Hematopoietic multipotent progenitor cell treated with erythropoietin and hydrocortisone succinate and interleukin-3 and kit ligand, for 6 days (in vitro differentiated cells): Measurements from ENCODE around the gene WDR1.

Experiments used
- DNase-seq: peaks from one replicate; pipeline ENCODE4 v3.0.0-alpha.2; 2015

The WDR1 gene

DNA sequence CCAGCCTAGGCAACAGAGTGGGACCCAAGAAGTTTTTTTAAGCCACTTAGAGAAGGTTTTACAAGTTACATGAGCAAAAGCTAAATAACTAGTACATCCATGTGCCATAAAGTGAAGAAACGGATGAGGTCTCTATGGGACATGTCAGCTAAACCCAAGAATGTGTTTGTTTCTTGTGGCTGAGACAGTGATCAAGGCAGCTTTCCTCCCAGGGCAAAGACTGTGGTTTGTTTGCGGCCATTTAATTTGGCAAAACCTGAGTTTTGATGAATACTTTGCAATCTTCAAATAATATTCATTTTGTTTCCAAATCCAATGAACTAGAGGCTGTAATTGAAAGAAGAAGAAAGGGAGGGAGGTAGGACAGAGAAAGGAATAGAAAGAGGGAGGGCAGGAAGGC lies 50.4 kb downstream of the WDR1 start:
- DNase-seq, result no peak

DNA sequence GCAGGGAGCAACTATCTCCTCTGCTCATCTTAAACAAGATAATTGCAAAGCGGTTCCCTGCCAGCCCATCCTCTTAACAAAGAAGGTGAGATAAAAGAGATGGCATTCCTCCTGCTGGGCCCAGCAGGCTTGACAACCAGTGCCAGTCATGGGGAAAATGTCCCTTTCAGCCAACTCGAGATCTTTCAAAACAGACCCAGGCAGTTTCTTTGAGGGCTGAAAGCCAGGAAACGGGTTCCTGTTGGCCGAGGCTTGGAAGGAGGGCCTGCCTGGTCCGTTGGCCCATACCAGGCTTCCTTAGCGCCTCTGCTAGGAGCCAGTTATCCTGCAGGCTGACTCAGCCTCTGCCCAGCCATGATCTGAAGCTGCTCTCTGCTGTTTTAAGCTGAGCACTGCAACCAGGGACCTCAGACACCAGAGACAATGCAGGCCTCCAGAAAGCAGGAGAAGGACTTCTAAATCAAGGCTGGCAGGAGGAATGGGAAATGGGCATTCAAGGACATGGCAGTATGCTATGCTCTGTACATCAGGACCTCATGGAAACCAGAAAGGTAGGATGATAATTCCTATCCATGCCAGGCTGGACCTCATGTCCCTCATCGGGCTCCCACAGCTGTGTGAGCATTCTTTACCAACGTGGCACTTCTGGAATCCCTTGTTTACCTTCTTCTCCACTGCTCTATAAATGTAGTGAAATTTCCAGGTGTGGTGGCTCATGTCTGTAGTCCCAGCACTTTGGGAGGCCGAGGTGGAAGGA lies 52.9 kb downstream of the WDR1 start:
- DNase-seq, result peak; percentile 57

DNA sequence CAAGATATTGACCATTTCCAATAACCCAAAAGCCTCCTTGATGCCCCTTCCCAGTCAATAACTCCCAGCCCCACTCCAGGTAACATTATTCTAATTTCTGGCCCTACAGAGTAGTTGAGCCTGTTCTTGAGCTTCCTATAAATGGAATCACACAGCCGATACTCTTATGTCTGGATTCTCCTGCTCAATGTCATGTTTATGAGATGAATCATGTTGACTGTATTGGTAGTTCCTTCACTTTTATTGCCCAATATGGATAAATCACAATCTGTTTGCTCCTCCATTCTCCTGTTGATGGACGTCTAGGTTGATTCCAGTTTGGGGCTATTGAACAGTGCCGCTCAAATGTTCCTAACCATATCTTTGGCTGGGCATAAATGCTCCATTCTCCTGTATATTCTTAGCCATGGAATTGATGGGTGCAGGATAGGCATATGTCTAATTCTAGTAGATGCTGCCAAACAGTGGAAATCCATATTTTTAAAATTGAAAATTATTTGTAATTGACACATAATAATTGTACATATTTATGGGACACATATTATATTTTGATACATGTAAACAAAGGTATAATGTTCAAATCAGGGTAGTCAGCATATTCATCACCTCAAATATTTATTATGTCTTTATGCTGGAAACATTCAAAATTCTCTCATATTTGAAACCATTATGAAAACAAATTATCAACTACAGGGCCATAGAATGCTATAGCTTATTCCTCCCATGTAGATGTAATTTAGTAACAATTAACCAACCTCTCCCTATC lies 54.8 kb downstream of the WDR1 start:
- no peak for DNase-seq

DNA sequence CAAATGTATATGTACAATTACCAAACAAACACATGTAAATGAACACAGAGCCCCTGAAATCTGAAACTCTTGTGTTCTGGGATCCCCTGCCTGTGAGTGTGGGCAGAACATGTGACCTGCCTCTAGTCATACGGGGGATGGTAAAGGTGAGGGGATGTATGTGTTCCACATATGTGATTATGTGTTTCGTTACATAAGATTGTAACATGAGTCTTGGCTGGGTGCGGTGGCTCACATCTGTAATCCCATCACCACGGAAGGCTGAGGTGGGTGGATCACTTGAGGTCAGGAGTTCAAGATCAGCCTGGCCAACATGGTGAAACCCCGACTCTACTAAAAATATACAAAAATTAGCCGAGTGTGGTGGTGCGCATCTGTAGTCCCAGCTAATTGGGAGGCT lies 58.2 kb downstream of the WDR1 start:
- no peak for DNase-seq

DNA sequence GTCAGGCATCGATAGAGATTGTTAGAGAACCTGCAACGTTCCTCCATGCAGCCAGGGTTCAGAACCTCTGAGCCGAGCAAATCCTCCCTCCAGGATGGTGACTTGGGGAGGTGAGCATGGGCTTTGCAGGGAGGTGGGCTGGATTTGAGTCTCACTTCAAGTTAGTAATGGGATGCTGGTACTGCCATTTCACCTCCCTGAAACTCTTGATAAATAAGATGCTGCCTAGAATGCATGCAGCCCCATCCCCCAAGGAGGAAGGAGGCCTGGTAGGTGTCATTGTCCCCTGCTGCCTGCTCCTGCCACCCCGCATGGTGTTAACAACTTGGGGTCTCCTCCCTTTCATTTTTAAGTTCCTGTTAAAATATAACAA lies 59.6 kb downstream of the WDR1 start:
- no peak for DNase-seq

DNA sequence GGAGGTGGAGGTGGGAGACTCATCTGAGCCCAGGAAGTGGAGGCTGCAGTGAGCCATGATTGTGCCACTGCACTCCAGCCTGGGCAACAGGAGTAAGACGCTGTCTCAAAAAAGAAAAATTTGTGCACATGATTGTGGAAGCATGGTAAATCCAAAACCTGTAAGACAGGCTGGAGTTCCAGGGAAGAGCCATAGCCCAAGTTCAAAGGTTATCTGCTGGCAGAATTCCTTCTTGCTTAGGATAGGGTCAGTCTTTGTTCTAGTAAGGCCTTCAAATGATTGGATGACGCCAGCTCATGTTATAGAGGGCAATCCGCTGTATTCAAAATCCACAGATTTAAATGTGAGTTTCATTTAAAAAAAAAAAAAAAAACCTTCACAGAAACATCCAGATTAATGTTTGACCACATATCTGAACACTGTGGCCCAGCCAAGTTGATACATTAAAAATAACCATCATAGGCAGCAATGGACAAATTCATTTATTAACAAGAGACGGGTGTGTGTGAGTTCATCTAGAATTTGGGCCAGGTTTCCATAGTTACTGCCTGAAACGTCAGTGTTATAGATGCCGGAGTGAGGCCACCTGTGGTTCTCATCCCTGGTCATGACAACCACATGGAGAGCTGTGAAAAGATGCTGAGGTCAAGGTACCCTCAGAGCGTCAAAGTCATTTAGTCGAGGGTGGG lies 60.1 kb downstream of the WDR1 start:
- no peak for DNase-seq

DNA sequence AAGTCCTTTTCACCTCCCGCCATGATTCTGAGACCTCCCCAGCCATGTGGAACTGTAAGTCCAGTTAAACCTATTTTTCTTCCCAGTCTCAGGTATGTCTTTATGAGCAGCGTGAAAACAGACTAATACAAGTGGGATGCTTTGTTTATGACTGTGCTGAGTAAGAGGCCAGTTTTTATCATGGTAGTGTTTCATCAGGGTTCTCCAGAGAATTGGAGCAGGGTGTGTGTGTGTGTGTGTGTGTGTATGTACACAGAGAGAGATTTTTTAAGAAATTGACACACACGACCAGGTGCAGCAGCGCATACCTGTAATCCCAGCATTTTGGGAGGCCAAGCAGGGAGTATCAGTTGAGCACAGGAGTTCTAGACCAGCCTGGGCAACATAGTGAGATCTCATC lies 60.7 kb downstream of the WDR1 start:
- DNase-seq, result no peak

DNA sequence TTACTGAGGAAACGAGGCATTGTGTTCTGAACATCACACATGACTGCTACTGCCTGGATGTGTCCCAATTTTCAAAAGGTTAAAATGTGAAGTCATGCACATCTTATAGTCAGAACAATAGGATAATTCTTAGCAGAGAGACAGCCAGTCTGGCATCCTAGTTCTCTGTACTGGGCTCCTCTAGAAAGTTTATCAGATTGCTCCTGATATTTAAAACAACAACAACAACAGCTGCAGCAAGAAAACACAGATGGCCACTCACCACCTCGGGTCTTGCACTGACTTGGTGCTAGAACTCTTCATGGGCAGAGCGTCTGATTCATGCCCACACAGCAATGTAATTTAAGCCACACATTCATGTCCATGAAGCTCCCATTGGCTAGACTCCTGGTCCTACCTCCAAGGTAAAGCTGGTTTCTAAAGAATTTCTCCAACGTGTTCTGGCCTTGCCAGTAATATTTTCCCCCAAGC lies 62.0 kb downstream of the WDR1 start:
- DNase-seq, result no peak

DNA sequence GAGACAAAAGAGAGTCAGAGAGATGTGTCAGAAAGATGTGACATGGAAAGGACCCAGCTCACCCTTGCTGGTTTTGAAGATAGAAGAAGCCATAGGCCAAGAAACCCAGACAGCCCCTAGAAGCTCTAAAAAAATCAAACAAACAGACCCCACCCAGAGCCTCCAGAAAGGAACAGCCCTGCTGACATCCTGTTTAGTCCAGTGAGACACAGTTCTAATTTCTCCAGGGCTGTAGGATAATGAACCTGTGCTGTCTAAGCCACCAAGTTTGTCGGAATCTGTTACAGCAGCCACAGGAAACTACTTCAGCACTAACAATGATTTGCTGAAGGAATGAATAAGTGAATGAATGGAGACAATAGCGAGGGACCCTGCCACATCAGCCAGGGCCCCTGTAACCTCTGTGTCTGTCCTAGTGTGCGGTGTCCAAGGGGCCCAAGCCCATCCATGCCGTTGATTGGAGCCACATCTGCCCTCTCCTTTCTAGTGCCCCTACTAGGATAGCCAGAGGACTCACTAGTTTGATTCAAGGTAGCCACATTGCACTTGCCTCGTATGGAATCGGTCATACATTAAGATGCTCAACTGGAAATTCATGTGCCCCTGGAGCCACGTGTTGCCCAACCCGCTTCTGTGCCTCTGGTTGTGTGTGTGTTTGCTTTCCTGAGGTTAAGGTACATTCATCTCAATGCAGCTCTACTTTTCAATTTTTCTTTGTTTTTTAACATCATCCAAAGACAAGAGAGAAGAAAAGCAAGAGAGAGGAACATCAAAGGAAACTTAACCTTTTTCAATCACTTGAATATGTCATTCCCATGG lies 62.8 kb downstream of the WDR1 start:
- no peak for DNase-seq

DNA sequence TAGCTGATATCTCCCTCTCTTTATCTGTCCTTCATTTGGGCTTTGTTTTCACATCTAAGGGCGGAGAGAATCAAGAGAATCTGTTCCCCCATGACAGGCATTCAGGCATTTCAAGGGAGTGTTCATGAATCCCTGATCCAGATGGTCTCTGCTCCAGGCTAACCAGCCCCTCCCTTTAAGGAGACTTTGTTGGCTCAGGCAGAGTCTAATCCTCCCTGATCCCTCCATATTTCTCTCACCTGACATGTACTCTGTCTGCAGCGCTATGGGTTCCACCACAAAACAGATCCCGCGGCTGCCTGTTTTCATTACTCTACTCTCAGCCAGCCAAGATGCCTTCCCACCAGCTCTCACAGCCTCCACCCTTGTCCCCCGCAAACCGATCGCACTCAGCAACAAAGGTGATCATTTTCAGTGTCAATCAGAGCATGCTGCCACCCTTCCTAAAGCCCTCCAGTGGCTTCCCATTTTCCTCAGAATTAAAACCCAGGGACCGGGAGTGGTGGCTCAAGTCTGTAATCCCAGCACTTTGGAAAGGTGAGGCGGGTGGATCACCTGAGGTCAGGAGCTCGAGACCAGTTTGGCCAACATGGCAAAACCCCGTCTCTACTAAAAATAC lies 65.0 kb downstream of the WDR1 start:
- no peak for DNase-seq

DNA sequence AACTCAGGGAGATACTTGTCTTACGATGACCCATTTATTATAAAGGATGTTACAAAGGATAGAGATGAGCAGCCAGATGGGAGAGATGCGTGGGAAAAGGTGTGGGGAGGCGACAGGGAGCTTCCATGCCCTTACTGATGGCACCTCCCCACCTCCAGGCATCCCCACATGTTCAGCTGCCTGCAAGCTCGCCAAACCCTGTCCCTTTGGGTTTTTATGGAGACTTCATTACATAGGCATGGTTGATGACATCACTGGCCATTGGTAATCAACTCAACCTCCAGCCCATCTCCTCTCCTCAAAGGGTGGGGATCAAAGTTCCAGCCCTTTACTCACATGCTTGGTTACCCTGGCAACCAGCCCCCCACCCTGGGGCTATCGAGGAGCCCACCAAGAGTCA lies 65.9 kb downstream of the WDR1 start:
- DNase-seq, result no peak

DNA sequence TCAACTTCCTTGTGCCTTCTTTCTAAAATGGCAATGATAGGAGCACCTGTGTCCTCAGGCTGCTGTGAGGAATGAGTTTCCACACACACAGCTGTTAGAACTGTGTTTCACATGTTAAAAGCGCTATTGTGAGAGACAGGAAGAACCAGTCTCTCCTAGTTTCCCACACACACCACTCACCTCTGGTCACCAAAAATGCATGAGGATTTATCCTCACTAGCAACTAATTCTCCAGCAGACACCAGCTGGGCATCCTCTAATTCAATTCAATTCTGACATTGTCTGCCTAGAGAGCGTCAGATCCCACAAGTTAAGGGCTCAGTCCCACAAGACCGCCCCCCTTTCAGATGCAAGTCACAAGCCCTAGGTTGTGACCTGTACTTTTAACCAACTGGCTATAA lies 66.3 kb downstream of the WDR1 start:
- DNase-seq, result no peak

DNA sequence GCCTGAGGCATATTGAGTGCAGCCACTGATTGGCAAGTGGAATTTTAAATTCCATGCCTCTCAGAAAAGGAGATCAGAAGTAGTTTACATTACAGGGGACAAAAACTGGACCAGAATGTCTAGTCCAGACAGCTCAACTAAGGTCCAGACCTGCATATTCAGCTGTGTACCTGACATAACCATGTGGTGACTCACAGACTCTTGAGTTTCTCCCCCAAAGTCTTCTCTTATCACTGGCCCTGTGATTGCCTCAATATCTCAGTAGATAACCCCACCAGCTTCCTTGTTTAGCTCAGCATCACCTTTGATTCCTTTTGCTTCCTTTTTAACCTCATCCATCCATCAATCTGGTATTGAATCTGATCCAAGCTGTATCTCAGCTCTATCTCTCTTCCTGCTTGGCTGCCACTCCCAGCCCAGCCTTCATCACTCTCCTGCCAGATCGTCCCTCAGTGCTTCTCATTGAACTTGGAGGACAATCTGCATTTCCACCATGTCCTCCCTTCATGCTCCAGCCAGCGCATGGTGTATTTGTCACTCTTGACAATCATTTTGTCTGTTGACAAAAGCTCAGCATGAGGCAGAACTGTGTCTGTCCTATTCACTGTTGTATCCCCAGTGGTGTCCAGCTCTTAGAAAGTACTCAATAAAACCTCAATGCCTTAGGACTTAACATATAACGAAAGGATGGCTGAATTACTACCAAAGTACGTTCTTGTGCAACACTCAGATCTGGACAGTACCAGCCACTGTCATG lies 67.5 kb downstream of the WDR1 start:
- DNase-seq, result peak; percentile 20

DNA sequence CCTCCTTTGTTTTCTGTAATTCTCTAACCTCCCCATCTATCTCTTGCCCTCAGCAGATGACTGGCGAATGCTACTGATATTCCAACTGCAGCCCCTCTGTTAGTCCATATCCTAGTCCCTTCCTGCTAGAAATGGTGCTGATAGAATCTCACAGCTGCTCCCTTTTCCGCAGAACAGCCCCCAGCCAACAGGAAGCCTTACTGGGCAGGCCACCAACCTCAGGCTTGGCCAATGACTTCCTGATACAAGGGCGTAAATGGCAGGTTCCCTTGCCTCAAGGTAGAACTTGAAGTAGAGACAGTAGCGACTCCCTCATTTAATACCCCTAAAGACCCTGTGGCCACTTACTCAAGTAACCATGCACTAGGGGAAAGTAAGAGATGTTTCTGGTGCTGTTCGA lies 68.6 kb downstream of the WDR1 start:
- DNase-seq, result peak; percentile 31

DNA sequence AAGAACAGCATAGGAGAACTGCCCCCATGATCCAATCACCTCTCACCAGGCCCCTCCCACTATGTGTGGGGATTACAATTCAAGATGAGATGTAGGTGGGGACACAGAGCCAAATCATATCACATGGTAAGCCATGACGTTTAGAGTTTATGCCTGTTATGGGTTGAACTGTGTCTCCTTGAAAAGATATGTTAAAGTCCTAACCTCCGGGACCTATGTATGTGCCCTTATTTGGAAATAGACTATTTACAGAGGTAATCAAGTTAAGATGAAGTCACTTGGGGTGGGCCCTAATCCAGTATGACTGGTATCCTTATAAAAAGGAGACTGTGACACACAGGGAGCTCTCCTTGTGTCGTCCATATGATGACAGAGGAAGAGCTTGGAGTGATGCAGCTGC lies 70.1 kb downstream of the WDR1 start:
- DNase-seq, result no peak

DNA sequence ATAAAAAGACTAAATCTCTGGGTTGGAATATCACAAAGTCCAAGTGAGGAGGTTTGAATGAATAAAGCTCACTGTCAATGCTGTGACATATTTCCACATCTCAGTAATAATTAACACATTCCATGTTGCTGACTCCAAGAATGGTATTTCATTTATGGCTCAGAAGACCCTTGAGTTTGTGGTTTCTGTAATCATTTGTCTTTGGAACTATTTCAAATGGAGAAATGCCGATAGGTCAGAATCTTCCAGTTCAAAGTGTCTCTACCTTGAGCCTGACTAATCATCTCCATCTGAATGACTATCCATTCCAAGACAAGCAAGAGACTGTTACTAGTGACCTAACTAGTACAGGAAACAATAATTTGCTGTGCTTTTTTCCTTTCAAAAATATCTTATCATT lies 71.1 kb downstream of the WDR1 start:
- no peak for DNase-seq

DNA sequence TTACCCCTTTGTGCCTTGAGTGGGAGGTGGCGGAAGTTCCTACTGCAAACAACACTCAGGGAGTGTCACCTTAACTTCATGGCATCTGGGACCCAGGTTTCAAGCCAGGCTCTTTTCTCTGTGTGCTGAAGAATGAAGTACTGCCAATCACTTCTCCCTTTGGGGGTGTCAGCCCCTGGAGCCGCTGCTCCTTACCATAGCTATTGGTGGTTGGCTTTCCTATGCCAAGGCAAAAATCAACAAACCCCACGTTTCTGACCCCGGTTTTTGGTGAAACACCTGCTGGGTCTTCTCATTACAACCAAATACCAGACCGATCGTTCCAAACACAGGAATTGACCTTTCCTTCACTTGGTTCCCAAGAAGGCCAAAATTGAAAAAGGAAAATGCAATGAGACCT lies 75.6 kb downstream of the WDR1 start:
- no peak for DNase-seq

DNA sequence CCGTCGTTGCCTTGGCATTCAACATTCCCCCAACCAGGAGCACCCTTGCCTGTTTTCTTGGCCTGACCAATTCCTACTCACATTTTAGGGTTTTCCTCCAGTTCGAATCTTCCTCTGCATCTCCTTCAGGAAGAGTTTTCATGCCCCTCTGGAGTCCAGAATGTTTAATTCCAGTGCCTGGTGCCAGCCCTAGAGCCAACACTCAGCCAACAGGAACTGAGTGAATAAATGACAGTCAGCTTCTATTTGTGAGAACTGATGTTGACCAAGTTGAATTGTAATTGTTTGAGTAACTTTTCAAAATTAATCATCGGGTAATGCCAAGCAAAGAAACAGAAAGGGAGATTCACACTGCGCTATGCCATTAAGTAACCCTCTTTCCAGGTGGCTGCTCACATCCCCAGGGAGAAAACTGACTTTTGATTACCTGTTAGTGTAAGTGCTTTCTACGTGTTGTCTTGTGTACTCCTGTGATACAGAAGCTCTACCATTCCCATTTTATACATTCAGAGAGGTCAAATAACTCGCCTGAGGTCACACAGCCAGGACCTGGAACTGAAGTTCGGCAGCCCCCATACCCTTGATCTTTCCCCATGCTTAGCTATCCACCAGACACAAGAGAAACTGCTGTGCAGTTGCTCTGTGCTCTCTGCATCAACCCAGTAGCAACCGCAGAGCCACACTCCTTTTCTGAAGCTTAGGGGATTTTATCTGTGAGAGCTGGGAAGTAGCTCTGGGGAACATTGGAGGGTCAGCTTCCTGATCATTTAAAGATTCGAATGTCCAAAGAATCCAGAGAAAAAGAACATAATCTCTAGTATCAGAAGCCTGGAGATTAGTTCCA lies 76.3 kb downstream of the WDR1 start:
- no peak for DNase-seq

DNA sequence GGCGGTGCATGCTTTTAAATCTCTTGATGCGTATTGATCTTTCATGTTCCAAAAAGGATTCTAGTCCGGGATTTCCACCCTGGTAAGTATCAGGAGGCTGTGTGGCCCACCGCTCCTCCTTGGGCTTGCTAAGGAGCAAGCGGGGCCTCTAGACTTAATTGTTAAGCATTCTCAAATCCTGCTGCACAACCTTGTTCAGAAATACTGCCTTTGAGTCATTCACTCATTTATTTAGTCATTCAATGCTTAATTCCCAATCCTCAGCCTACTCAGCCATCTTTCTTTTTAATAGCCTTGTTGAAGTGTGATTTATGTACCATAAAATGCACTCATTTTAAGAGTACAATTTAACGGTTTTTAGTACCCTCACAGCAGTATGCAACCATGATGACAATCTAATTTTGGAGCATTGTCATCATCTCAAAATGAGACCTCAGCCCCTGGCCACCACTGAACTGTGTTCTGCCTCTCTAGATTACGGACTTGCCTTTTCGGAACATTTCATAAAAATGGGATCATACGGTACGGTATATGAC lies 79.7 kb downstream of the WDR1 start:
- DNase-seq, result no peak

DNA sequence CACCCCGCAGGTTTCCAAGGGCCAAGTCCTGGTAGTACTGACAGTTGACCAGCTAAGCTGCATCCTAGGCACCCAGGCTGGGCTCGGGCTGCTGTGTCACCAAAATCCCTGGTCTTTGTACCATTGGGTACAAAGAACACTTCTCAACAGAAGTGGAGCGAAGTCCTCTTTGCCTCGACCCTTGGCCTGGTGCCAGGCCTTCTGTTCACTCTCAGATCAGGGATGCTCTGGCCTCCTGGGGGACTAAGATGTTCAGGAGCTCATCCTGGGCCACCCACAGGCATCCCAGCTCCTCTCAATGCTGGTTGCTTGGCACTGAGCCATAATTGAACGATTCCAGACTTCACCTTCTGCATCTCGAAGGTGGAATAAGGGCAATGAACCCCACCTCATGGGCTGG lies 81.5 kb downstream of the WDR1 start:
- no peak for DNase-seq
